ENCODE measurements around the gene NXF1. TPM values are rescaled to one million over a fixed set of nuclear protein-coding genes. Genes with fewer than 3 reads are reported as not detected.

Gene NXF1
- total and polyA plus RNA-seq, 2 of the 8 experiments (the other 6 are each of a cell fraction or from before 2014, with no cell fraction given): 48.1 to 49.8 TPM

GRCh38 chr11:62841361-62842170 lies 36.3 kb upstream of the NXF1 start (continued):
- peak; percentile 67 to 94; a peak in 2 of 4 replicates for TF ChIP-seq SIN3A (conservative IDR thresholded peaks at IDR 0.05 in 1 of 2, IDR thresholded peaks at IDR 0.05 in 1 of 2; ENCODE audit: low read depth in 1 of 2, low read length in 2 of 2)
- TF ChIP-seq EP300 (IDR thresholded peaks at IDR 0.05; ENCODE audit: borderline replicate concordance in 1 of 2, low read depth in 2 of 2, low read length in 2 of 2): 0 out of 3 replicates have a peak, but pooled peaks of 1 of the 2 experiments have one; percentile 63
- TF ChIP-seq SIX5 (IDR thresholded peaks at IDR 0.05; ENCODE audit: low read depth, low read length): no peak
- TF ChIP-seq GTF2F1 (IDR thresholded peaks at IDR 0.05; ENCODE audit: borderline replicate concordance, low read depth, low read length): peak; percentile 100
- TF ChIP-seq RAD21 (IDR thresholded peaks at IDR 0.05 in 1 of 2, conservative IDR thresholded peaks at IDR 0.05 in 1 of 2; ENCODE audit: low read depth in 2 of 2, low read length in 2 of 2): no peak
- TF ChIP-seq HDAC6 (IDR thresholded peaks at IDR 0.05; ENCODE audit: low read depth, low read length): no peak
- TF ChIP-seq ZNF274 (IDR thresholded peaks at IDR 0.05; ENCODE audit: borderline replicate concordance, extremely low read depth, low read length): no peak
- peak; percentile 62 for TF ChIP-seq BACH1 (IDR thresholded peaks at IDR 0.05; ENCODE audit: low read length)
- TF ChIP-seq PHF8 (conservative IDR thresholded peaks at IDR 0.05; ENCODE audit: low read depth, low read length): peak; percentile 48
- peak in 1 of 2 experiments; percentile 93 for TF ChIP-seq HDAC2 (IDR thresholded peaks at IDR 0.05; ENCODE audit: borderline replicate concordance in 1 of 2, low read depth in 2 of 2, low read length in 2 of 2)
- peak; percentile 83 for TF ChIP-seq CHD2 (IDR thresholded peaks at IDR 0.05; ENCODE audit: low read length)
- no peak for TF ChIP-seq ASH2L (IDR thresholded peaks at IDR 0.05; ENCODE audit: low read length)
- TF ChIP-seq RNF2 (IDR thresholded peaks at IDR 0.05; ENCODE audit: borderline replicate concordance, low read depth, low read length, missing control alignments, poor library complexity, severe bottlenecking): no peak
- no peak; the same call in 1 of the 2 replicates for TF ChIP-seq TAF1 (IDR thresholded peaks at IDR 0.05; ENCODE audit: low read depth, low read length)
- TF ChIP-seq CBX5 (IDR thresholded peaks at IDR 0.05; ENCODE audit: low read depth, low read length): no peak
- TF ChIP-seq SRF (IDR thresholded peaks at IDR 0.05; ENCODE audit: low read depth, low read length): no peak
- TF ChIP-seq SP2 (IDR thresholded peaks at IDR 0.05; ENCODE audit: low read length): 0 out of 2 replicates have a peak, but pooled peaks have one; percentile 8
- no peak for TF ChIP-seq RXRA (IDR thresholded peaks at IDR 0.05; ENCODE audit: insufficient read depth, low read depth, low read length)
- no peak for TF ChIP-seq KDM4A (IDR thresholded peaks at IDR 0.05; ENCODE audit: low read depth, low read length, severe bottlenecking)
- no peak for TF ChIP-seq SAP30 (IDR thresholded peaks at IDR 0.05; ENCODE audit: insufficient read depth, insufficient replicate concordance, low read length)
- TF ChIP-seq CBX8 (IDR thresholded peaks at IDR 0.05; ENCODE audit: borderline replicate concordance, low read depth, low read length): no peak
- peak; percentile 77; the same call in 1 of the 2 replicates for TF ChIP-seq TCF12 (IDR thresholded peaks at IDR 0.05; ENCODE audit: low read depth, low read length)
- no peak for TF ChIP-seq TEAD4 (IDR thresholded peaks at IDR 0.05; ENCODE audit: low read depth, low read length)

Data from H1 (cell line).